ENCODE measurements around the gene SPECC1. TPM values are rescaled to one million over a fixed set of nuclear protein-coding genes. Genes with fewer than 3 reads are reported as not detected.

The SPECC1 gene
- total and polyA plus RNA-seq, 10 of the 15 experiments (the other 5 are each of a cell fraction or from before 2014, with no cell fraction given) = 6.4 to 40.6 (median 23.9) TPM

DNA sequence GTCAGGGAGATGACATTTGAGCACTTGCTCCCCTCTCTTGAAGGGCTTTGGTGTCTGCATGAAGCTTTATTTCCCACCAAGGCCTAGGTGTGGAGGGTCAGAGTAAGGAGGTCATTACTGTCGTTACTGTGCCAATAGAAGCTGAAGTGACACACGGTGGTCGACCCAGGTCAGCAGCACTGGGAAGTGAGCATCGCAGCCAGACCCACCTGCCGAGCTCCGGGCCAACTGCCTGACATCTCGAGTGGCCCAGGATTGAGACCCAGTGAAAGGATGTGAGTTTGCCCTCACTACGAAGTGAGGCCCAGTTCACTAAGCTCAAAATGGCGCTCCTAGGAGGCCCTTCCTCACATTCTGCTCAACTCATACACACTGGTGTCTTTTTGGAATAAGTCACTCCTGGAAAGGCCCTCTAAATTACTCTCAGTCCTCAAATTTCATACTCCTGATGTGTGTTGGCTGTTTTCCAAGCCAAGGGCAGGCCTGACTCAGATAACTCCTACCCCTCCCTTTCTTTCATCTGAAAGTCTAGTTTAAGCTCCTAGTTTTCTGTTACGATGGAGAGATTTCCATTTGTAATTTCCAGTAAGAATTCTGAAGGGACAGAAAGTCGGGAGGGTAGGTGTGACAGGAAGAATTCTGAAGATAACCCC, 257.8 kb downstream of the SPECC1 start:
- SMC1A ChIA-PET (ENCODE audit: uncharacterized antibody, unreplicated experiment) = no interaction called here
- in situ Hi-C loops (cut with MboI) (no loop called here), intact Hi-C loops (cut with micrococcal nuclease; ENCODE audit: unreplicated experiment) (no loop called here)
- FAIRE-seq (no peak), DNase-seq (ENCODE audit: low read depth, low spot score) (no peak), ATAC-seq (no peak)
- Histone ChIP-seq H3K27ac (ENCODE audit: control insufficient read depth, insufficient read depth) (no peak overlapping the region), H3K4me2 (ENCODE audit: control insufficient read depth, insufficient read depth) (no peak overlapping the region), H3K79me2 (ENCODE audit: control insufficient read depth, insufficient read depth, low read length) (no peaks in the 10 kb centered on the region), H4K20me1 (ENCODE audit: control insufficient read depth, insufficient read depth) (no peaks in the 10 kb centered on the region), H3K36me3 (ENCODE audit: control insufficient read depth in 2 of 2, insufficient read depth in 2 of 2, low read length in 1 of 2) (no peaks in the 10 kb centered on the region; a peak in 1 of 4 replicates), H3K9ac (ENCODE audit: control insufficient read depth, insufficient read depth, low read length) (no peak overlapping the region), H2AFZ (ENCODE audit: control insufficient read depth, low read depth, low read length) (no peak overlapping the region), H3K4me3 (no peak overlapping the region), H3K9me3 (replicated peaks; ENCODE audit: control insufficient read depth, insufficient read depth, low read length) (no peaks in the 10 kb centered on the region), H3K27me3 (replicated peaks in 1 of 2; ENCODE audit: control insufficient read depth in 2 of 2, insufficient read depth in 2 of 2, low read length in 1 of 2) (no peaks in the 10 kb centered on the region), H3K4me1 (ENCODE audit: control insufficient read depth, insufficient read depth, low read length) (peaks cover 5% of the 10 kb centered on the region; the same call in 1 of the 2 replicates)
- POLR2A ChIA-PET = interaction anchor here (0.5 kb wide), 1 partner anchor 281 kb away, joined by 3 read pairs; no protein-coding TSS in a partner anchor
- WGBS (ENCODE audit: insufficient coverage, insufficient replicate concordance, low lambda C conversion rate, missing lambda C conversion rate) = 94% methylated on average over 11 of the region's 11 CpGs
- RAD21 ChIA-PET (ENCODE audit: unreplicated experiment) = no interaction called here
- CTCF ChIA-PET = interaction anchor here (0.6 to 2.2 kb wide), 2 partner anchors 40 to 535 kb away, joined by 3 to 6 read pairs; no protein-coding TSS in a partner anchor
- TF ChIP-seq SIN3A (IDR thresholded peaks at IDR 0.05; ENCODE audit: low read depth, low read length) (no peak), NFXL1 (IDR thresholded peaks at IDR 0.05; ENCODE audit: borderline replicate concordance) (no peak), SUPT20H (IDR thresholded peaks at IDR 0.05; ENCODE audit: borderline replicate concordance, control insufficient read depth, low read depth, low read length) (no peak), RBBP5 (conservative IDR thresholded peaks at IDR 0.05) (no peak), FOS (IDR thresholded peaks at IDR 0.05; ENCODE audit: borderline replicate concordance, extremely low read depth, insufficient read length) (no peak), ZNF384 (IDR thresholded peaks at IDR 0.05; ENCODE audit: borderline replicate concordance, low read depth, low read length) (no peak), GABPA (IDR thresholded peaks at IDR 0.05; ENCODE audit: low read depth) (no peak), JUND (IDR thresholded peaks at IDR 0.05; ENCODE audit: low read depth, low read length) (no peak), YY1 (IDR thresholded peaks at IDR 0.05; ENCODE audit: low read depth, low read length) (no peak), MXI1 (IDR thresholded peaks at IDR 0.05; ENCODE audit: low read depth, low read length) (no peak), SP1 (IDR thresholded peaks at IDR 0.05; ENCODE audit: low read depth, low read length) (no peak)
- TF ChIP-seq, protein P1, sequence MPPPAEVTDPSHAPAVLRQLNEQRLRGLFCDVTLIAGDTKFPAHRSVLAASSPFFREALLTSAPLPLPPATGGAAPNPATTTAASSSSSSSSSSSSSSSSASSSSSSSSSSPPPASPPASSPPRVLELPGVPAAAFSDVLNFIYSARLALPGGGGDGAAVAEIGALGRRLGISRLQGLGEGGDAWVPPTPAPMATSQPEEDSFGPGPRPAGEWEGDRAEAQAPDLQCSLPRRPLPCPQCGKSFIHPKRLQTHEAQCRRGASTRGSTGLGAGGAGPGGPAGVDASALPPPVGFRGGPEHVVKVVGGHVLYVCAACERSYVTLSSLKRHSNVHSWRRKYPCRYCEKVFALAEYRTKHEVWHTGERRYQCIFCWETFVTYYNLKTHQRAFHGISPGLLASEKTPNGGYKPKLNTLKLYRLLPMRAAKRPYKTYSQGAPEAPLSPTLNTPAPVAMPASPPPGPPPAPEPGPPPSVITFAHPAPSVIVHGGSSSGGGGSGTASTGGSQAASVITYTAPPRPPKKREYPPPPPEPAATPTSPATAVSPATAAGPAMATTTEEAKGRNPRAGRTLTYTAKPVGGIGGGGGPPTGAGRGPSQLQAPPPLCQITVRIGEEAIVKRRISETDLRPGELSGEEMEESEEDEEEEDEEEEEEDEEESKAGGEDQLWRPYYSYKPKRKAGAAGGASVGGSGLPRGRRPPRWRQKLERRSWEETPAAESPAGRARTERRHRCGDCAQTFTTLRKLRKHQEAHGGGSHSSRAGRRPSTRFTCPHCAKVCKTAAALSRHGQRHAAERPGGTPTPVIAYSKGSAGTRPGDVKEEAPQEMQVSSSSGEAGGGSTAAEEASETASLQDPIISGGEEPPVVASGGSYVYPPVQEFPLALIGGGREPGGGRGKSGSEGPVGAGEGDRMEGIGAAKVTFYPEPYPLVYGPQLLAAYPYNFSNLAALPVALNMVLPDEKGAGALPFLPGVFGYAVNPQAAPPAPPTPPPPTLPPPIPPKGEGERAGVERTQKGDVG (CRISPR knock-in tag; IDR thresholded peaks at IDR 0.05) = no peak
- no TSS peak for BruUV-seq (replicated peaks)
